Cardiac muscle cell (in vitro differentiated cells and primary cell): Measurements from ENCODE around the gene XRN1. TPM values are rescaled to one million over a fixed set of nuclear protein-coding genes. Genes with fewer than 3 reads are reported as not detected.
"Not testable (repeated sequence)": the region's sequence is repeated elsewhere in the genome, so short reads cannot be mapped to it uniquely, and the experiment has no call there.

Experiments used
- DNase-seq, 2 donors: peaks; one replicate each; pipeline versions ENCODE4 v3.0.0 to v3.0.0-alpha.2; 2010 to 2017; ENCODE audit warnings: low read depth in 1 of 2, low spot score in 1 of 2
- H3K27ac ChIP-seq: fragments of 200-600 bp; sonication (generic); 2 replicates; pipeline ENCODE4 v1.5.1; 2016
- H3K27me3 ChIP-seq: fragments of 200-600 bp; sonication (generic); 2 replicates; pipeline ENCODE4 v1.6.0; 2016; ENCODE audit warnings: control low read depth
- H3K36me3 ChIP-seq: fragments of 200-600 bp; sonication (generic); 2 replicates; pipeline ENCODE4 v1.5.1; 2016; ENCODE audit warnings: control low read depth
- H3K4me1 ChIP-seq: fragments of 200-600 bp; sonication (generic); 2 replicates; pipeline ENCODE4 v1.8.1; 2017; ENCODE audit warnings: low read depth, mild to moderate bottlenecking, mixed run types
- H3K4me3 ChIP-seq: fragments of 200-600 bp; sonication (generic); 2 replicates; pipeline ENCODE4 v1.5.1; 2016; ENCODE audit warnings: mild to moderate bottlenecking
- H3K9me3 ChIP-seq: fragments of 200-600 bp; sonication (generic); 2 replicates; pipeline ENCODE4 v1.5.1; 2017; ENCODE audit warnings: low read depth, mild to moderate bottlenecking, control low read depth
- CTCF ChIP-seq: IDR thresholded peaks from 2 replicates; pipeline ENCODE4 v1.5.1; 2012; ENCODE audit warnings: low read depth, mild to moderate bottlenecking, low read length
- polyA plus RNA-seq: library from polyadenylated mRNA; unstranded; fragments of >200 nt; fragmentation: Nextera tagmentation; extraction: Ambion mirVana; gene quantifications from 2 replicates; pipeline ENCODE4 v1.2.1, GENCODE V29; 2016
- total RNA-seq: library from RNA; depleted of rRNA; stranded (reverse); fragments of >200 nt; gene quantifications from 2 replicates; pipeline ENCODE4 v1.2.3, GENCODE V29; 2016

Gene XRN1
- total and polyA plus RNA-seq, 2 experiments from 2014 or later, result 8.0 to 32.8 TPM

GRCh38 chr3:142315083-142315482 lies 132.8 kb downstream of the XRN1 start:
- H3K27me3 ChIP-seq, result no peaks in the 10 kb centered on the region
- TF ChIP-seq CTCF, result no peak
- H3K36me3 ChIP-seq, result peaks cover 27% of the 10 kb centered on the region
- H3K4me3 ChIP-seq, result no peak overlapping the region
- peak in 1 of 2 donors; percentile 55 for DNase-seq
- no peaks in the 10 kb centered on the region for H3K9me3 ChIP-seq
- no peaks in the 10 kb centered on the region for H3K4me1 ChIP-seq
- no peak overlapping the region for H3K27ac ChIP-seq

DNA sequence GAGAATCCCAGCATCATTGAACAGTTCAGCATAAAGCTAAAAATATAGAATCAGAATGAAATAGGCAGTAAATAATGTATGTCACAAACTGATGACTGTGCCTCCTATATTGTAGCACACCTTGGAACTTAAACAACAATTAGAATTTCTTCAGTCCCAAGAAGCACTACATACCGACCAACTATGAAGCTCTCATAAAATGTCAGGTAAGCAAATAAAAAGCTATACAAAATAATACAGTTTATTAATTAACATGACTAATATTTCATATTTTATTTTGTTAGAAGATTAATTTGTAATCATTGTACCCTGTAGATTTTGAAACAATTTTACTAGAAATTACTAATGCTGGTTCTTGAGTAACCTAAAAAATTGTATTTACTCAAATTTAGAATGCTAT lies 137.4 kb downstream of the XRN1 start:
- Histone ChIP-seq H3K27ac (no peak overlapping the region), H3K4me3 (no peak overlapping the region), H3K36me3 (peaks cover 27% of the 10 kb centered on the region), H3K27me3 (no peaks in the 10 kb centered on the region), H3K4me1 (no peaks in the 10 kb centered on the region), H3K9me3 (no peaks in the 10 kb centered on the region)
- no peak for TF ChIP-seq CTCF
- DNase-seq, result no peak

DNA sequence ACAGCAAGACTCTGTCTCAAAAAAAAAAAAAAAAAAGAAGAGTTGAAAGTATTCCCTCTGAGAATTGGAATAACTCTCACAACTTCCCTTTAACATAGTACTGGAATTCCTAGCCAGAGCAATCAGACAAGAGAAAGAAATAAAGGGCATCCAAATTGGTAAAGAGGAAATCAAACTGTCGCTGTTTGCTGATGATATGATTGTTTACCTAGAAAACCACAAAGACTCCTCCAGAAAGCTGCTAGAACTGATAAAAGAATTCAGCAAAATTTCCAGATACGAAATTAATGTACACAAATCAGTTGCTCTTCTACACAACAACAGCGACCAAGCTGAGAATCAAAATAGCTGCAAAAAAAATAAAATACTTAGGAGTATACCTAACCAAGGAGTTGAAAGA lies 145.0 kb downstream of the XRN1 start:
- H3K9me3 ChIP-seq, H3K27ac ChIP-seq, H3K4me1 ChIP-seq, H3K27me3 ChIP-seq, H3K4me3 ChIP-seq, DNase-seq, H3K36me3 ChIP-seq: not testable (repeated sequence)

- H3K27me3 ChIP-seq, result no peaks in the 10 kb centered on the region
- no peaks in the 10 kb centered on the region for H3K4me1 ChIP-seq
- H3K27ac ChIP-seq, result no peak overlapping the region
- no peak for TF ChIP-seq CTCF
- no peaks in the 10 kb centered on the region for H3K9me3 ChIP-seq
- H3K4me3 ChIP-seq, result no peak overlapping the region
- DNase-seq, result no peak
- H3K36me3 ChIP-seq, result no peaks in the 10 kb centered on the region
Observed at GRCh38 chr3:142298626-142299025, 149.2 kb downstream of the XRN1 start.

GRCh38 chr3:142296507-142296906 lies 151.3 kb downstream of the XRN1 start:
- H3K27me3 ChIP-seq, result no peaks in the 10 kb centered on the region
- no peaks in the 10 kb centered on the region for H3K36me3 ChIP-seq
- no peak for DNase-seq
- no peak for TF ChIP-seq CTCF
- H3K4me3 ChIP-seq, result no peak overlapping the region
- H3K27ac ChIP-seq, result no peak overlapping the region
- no peaks in the 10 kb centered on the region for H3K9me3 ChIP-seq
- H3K4me1 ChIP-seq, result no peaks in the 10 kb centered on the region

GRCh38 chr3:142287866-142288638 lies 159.8 kb downstream of the XRN1 start:
- Histone ChIP-seq H3K36me3 (no peaks in the 10 kb centered on the region), H3K9me3 (no peaks in the 10 kb centered on the region), H3K27me3 (no peaks in the 10 kb centered on the region), H3K27ac (no peak overlapping the region), H3K4me1 (no peaks in the 10 kb centered on the region), H3K4me3 (no peak overlapping the region)
- TF ChIP-seq CTCF, result no peak
- no peak for DNase-seq
